HG03342 (cell line): ENCODE data around the gene MTHFSD.
A peak's percentile ranks its signal among the peaks of the same experiment; 100 is the strongest.

Experiments used
- ATAC-seq: cut with Tn5 transposase; IDR thresholded peaks from one replicate; pipeline ENCODE4 v1.9.1; 2021; ENCODE audit warnings: mild to moderate bottlenecking, moderate library complexity; ENCODE audit not compliant: unreplicated experiment

MTHFSD gene

GRCh38 chr16:86572041-86572521 is 17.0 kb upstream of the MTHFSD start:
- no peak for ATAC-seq

- ATAC-seq: no peak
These were observed 16.5 kb upstream of the MTHFSD start for GRCh38 chr16:86571530-86571915.

- ATAC-seq: no peak
These were observed 15.8 kb upstream of the MTHFSD start for GRCh38 chr16:86570558-86571529.

- no peak for ATAC-seq
These were observed 14.8 kb upstream of the MTHFSD start for GRCh38 chr16:86569701-86570447.

GRCh38 chr16:86568677-86569623 is 13.9 kb upstream of the MTHFSD start:
- ATAC-seq: no peak

GRCh38 chr16:86567701-86568581 is 12.9 kb upstream of the MTHFSD start:
- ATAC-seq: no peak

GRCh38 chr16:86566966-86567700 is 12.1 kb upstream of the MTHFSD start:
- no peak for ATAC-seq

- no peak for ATAC-seq
These were observed 11.5 kb upstream of the MTHFSD start, which contains the start of gene FOXC2 for GRCh38 chr16:86566601-86566965. TSS of gene FOXC2 (plus strand) at chr16:86566829. CDS start at chr16:86567336, 507 bp downstream.

GRCh38 chr16:86565644-86566511 is 10.8 kb upstream of the MTHFSD start:
- no peak for ATAC-seq

- ATAC-seq: no peak
These were observed 10.2 kb upstream of the MTHFSD start for GRCh38 chr16:86565181-86565631.

- ATAC-seq: peak; percentile 72
These were observed 8.7 kb upstream of the MTHFSD start for GRCh38 chr16:86563469-86564345.

- no peak for ATAC-seq
These were observed 7.3 kb upstream of the MTHFSD start for GRCh38 chr16:86562356-86562755.

GRCh38 chr16:86559802-86560305 is 4.8 kb upstream of the MTHFSD start:
- no peak for ATAC-seq

GRCh38 chr16:86558355-86559193 is 3.5 kb upstream of the MTHFSD start:
- ATAC-seq: no peak

- no peak for ATAC-seq
These were observed 2.6 kb upstream of the MTHFSD start for GRCh38 chr16:86557587-86557986.

GRCh38 chr16:86556576-86556975 is 1.5 kb upstream of the MTHFSD start:
- ATAC-seq: no peak
